ENCODE results near the gene SEZ6L2.

SEZ6L2 gene

DNA sequence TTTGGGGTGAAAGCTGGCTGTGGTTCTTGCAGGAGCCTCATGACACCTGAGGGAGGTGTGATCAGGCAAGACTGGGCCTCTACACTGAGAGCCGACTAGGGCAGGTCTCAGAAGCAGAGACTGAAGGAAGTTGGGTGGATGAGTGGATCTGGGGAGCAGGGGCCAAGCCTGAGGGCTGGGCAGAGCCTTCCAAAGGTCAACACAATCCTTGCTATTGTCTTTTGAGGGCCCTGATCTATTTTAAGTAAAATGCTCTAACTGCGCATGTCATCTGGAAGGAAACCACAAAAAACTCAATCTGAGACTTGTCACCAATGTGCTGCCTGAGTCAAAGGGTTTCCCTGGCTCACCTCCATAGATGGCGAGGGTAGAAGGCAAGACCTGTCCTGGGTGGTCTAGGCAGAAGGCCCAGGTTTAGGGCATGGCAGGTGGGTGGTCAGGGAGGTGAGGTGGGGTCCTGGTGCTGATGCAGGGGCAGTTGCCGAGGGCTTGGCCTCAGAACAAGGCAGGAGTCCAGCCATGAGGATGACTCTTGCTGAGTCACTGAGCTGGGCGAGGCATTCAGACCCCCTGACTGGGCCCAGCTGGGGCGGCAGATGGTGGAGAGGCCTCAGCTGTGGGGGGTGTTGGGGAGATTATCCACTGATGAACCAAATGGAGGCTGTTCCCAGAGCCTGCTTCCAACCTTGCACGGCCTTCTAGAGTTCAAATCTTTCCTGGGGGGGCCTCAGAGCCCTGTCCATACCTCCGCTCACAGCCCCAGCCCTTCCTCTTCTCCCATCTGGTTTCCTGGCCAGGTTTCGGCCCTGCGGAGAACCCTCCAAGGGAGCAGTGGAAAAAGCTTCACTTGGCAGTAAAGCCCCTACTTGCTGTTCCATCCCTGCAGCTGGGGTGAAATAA lies 74.0 kb downstream of the SEZ6L2 start:
- peak; percentile 67 for DNase-seq (ENCODE audit: low read depth)

GRCh38 chr16:29824589-29825144 lies 74.7 kb downstream of the SEZ6L2 start:
- peak; percentile 70 for DNase-seq (ENCODE audit: low read depth)

DNA sequence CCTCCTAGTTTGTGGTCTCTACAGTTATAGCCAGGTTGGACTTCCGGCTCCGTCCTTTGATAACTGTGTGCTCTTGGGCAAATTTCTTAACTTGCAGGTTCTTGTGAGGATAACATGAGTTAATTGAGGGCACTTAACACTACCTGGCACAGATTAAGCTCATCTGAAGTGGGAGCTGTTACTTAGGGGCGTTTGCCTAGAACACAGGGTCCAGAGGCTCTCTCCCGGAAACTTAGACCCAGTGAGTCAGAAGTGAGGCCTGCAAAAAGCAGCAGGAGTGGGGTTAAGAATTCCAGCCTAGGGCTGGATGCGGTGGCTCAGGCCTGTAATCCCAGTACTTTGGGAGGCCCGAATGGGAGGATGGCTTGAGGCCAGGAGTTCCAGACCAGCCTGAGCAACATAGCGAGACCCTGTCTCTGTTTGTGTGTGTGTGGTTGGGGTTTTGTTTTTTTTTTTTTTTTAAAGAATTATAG lies 77.7 kb downstream of the SEZ6L2 start:
- DNase-seq (ENCODE audit: low read depth), result peak; percentile 50
